Endothelial cell of umbilical vein (primary cell): ENCODE results near the gene ZNF628. TPM values are rescaled to one million over a fixed set of nuclear protein-coding genes. Genes with fewer than 3 reads are reported as not detected.

ENCODE experiments used
- BruUV-seq: library from RNA; stranded (reverse); fragments of 400-500 nt; replicated peaks from 2 replicates; lab custom pipeline; 2021; lab: Mats Ljungman, UMichigan
- CTCF ChIA-PET: fragments of 300-600, 350-600 bp; sonication (Branson Sonifier 250); formaldehyde crosslinking; loops from one replicate; lab custom pipeline; 2021; ENCODE audit warnings: antibody characterized with exemption, inconsistent platforms; lab: Charles Lee
- POLR2A ChIA-PET: fragments of 300-600, 350-600 bp; sonication (Branson Sonifier 250); formaldehyde crosslinking; loops from one replicate; lab custom pipeline; 2021; ENCODE audit warnings: antibody characterized with exemption, inconsistent platforms; lab: Charles Lee
- DNase-seq: peaks from one replicate; pipeline ENCODE4 v3.0.0-alpha.2; 2011; ENCODE audit warnings: low read depth, low spot score
- FAIRE-seq: peaks from 2 replicates; lab custom pipeline; 2011; peaks lifted over from hg19 to GRCh38; lab: Jason Lieb, UNC
- H2AFZ ChIP-seq: 2 replicates; pipeline ENCODE4 v1.6.0; 2012; ENCODE audit warnings: low read depth, low read length, control low read depth, inconsistent platforms
- H3K27ac ChIP-seq: 2 replicates; pipeline ENCODE4 v1.5.1; 2011; ENCODE audit warnings: low read depth, mild to moderate bottlenecking, control low read depth, low read length, moderate library complexity; ENCODE audit not compliant: insufficient read depth
- H3K27me3 ChIP-seq, 2 experiments: 2 replicates each; pipeline versions ENCODE4 v1.6.0 to v1.6.1; 2011; ENCODE audit warnings: low read length in 2 of 2, mixed read lengths in 1 of 2; ENCODE audit not compliant: control insufficient read depth in 2 of 2, insufficient read depth in 2 of 2
- H3K36me3 ChIP-seq, 2 experiments: 2 replicates in 1 of 2; 3 replicates in 1 of 2; pipeline ENCODE4 v1.5.1; 2011; ENCODE audit warnings: low read length in 2 of 2, mild to moderate bottlenecking in 1 of 2, moderate library complexity in 1 of 2; ENCODE audit not compliant: control insufficient read depth in 2 of 2, insufficient read depth in 2 of 2; ENCODE audit errors: extremely low read depth in 1 of 2
- H3K4me1 ChIP-seq: 3 replicates; pipeline ENCODE4 v1.5.1; 2011; ENCODE audit warnings: mild to moderate bottlenecking, low read length; ENCODE audit not compliant: control insufficient read depth, insufficient read depth; ENCODE audit errors: extremely low read depth
- H3K4me2 ChIP-seq: 2 replicates; pipeline ENCODE4 v1.6.1; 2011; ENCODE audit warnings: low read length, control low read depth, mixed read lengths; ENCODE audit not compliant: insufficient read depth
- H3K4me3 ChIP-seq, 3 experiments: fragments of 200-600 bp in 1 of 3; sonication (generic), shearing (Covaris generic) in 1 of 3; replicated peaks in 1 of 3; 2 replicates each; pipeline ENCODE4 v1.5.1; 2011 to 2016; ENCODE audit warnings: control low read depth in 3 of 3, low read length in 3 of 3, mild to moderate bottlenecking in 2 of 3, inconsistent platforms in 1 of 3, low read depth in 1 of 3, moderate library complexity in 1 of 3; ENCODE audit not compliant: insufficient read depth in 1 of 3
- H3K79me2 ChIP-seq: 2 replicates; pipeline ENCODE4 v1.6.0; 2012; ENCODE audit warnings: low read length, inconsistent platforms; ENCODE audit not compliant: control insufficient read depth, insufficient read depth
- H3K9ac ChIP-seq: replicated peaks from 2 replicates; pipeline ENCODE3; 2011; ENCODE audit warnings: low read length, control low read depth; ENCODE audit not compliant: insufficient read depth; ENCODE audit errors: extremely low read depth
- H3K9me1 ChIP-seq: replicated peaks from 3 replicates; pipeline ENCODE4 v1.6.0; 2011; ENCODE audit warnings: mild to moderate bottlenecking, low read length; ENCODE audit not compliant: control insufficient read depth, insufficient read depth; ENCODE audit errors: extremely low read depth
- H3K9me3 ChIP-seq: replicated peaks from 2 replicates; pipeline ENCODE4 v1.5.1; 2012; ENCODE audit warnings: low read length, inconsistent platforms; ENCODE audit not compliant: control insufficient read depth, insufficient read depth
- H4K20me1 ChIP-seq: replicated peaks from 2 replicates; pipeline ENCODE3; 2011; ENCODE audit warnings: mild to moderate bottlenecking, low read length; ENCODE audit not compliant: control insufficient read depth, insufficient read depth; ENCODE audit errors: extremely low read depth
- EZH2 ChIP-seq: IDR thresholded peaks from 2 replicates; pipeline ENCODE4 v1.6.1; 2012; ENCODE audit warnings: borderline replicate concordance, low read depth, mild to moderate bottlenecking, moderate library complexity, low read length, inconsistent platforms; ENCODE audit not compliant: severe bottlenecking
- FOS ChIP-seq: IDR thresholded peaks from 2 replicates; pipeline ENCODE4 v1.6.1; 2011; ENCODE audit warnings: mild to moderate bottlenecking, low read length, moderate library complexity, borderline replicate concordance; ENCODE audit not compliant: insufficient read depth
- JUN ChIP-seq: IDR thresholded peaks from 2 replicates; pipeline ENCODE4 v1.6.1; 2011; ENCODE audit warnings: borderline replicate concordance, low read depth; ENCODE audit not compliant: insufficient read length, insufficient read depth
- MYC ChIP-seq: IDR thresholded peaks from one replicate; pipeline ENCODE4 v1.6.1; 2011; ENCODE audit warnings: mild to moderate bottlenecking, low read depth, low read length
- POLR2A ChIP-seq: IDR thresholded peaks from 2 replicates; pipeline ENCODE4 v1.6.1; 2012; ENCODE audit warnings: low read depth, mild to moderate bottlenecking, control low read depth, low read length
- POLR2AphosphoS5 ChIP-seq: IDR thresholded peaks from 2 replicates; pipeline ENCODE4 v1.6.1; 2012; ENCODE audit warnings: low read depth, mild to moderate bottlenecking, control low read depth, low read length, moderate library complexity; ENCODE audit not compliant: insufficient read depth
- dilution Hi-C: fragments of 300-500 bp; cut with MboI; formaldehyde crosslinking; loops from one replicate; pipeline ENCODE4 v1.15.0; 2019; ENCODE audit warnings: low sequenced_read_pairs; ENCODE audit not compliant: extremely low pct_ligation_motif_present
- intact Hi-C: fragments of 100-400 bp; cut with micrococcal nuclease; formaldehyde crosslinking; loops from one replicate; pipeline ENCODE4 v1.10.0; 2022
- polyA plus RNA-seq, 4 experiments: library from polyadenylated mRNA; depleted of rRNA in 3 of 4; stranded (reverse) in 3 of 4; unstranded in 1 of 4; fragments of >200 nt; gene quantifications; 2 replicates each; pipeline versions ENCODE4 v1.2.1 to v1.2.3, GENCODE V29; 2011 to 2012; ENCODE audit warnings: missing spikeins in 1 of 4
- total RNA-seq: library from RNA; stranded (reverse); gene quantifications from 2 replicates; pipeline ENCODE4 v1.2.3, GENCODE V29; 2021
- TF ChIP-seq, protein P1 (sequence below), 2 donors: IDR thresholded peaks; 1 replicate in 1 of 2; 2 replicates in 1 of 2; pipeline ENCODE4 v1.5.1; 2011; ENCODE audit warnings: low read length in 2 of 2, mild to moderate bottlenecking in 2 of 2, moderate library complexity in 2 of 2, control low read depth in 1 of 2, inconsistent platforms in 1 of 2, low read depth in 1 of 2; ENCODE audit not compliant: insufficient read depth in 1 of 2; ENCODE audit errors: extremely low read depth in 1 of 2
- TF ChIP-seq, protein P2 (sequence below): IDR thresholded peaks from 2 replicates; pipeline ENCODE4 v1.6.1; 2011; ENCODE audit not compliant: insufficient read depth, insufficient read length

Gene ZNF628
- total and polyA plus RNA-seq, 2 donors (not counting 3 experiments of a cell fraction or from before 2014, with no cell fraction given): 2.0 to 10.4 TPM

DNA sequence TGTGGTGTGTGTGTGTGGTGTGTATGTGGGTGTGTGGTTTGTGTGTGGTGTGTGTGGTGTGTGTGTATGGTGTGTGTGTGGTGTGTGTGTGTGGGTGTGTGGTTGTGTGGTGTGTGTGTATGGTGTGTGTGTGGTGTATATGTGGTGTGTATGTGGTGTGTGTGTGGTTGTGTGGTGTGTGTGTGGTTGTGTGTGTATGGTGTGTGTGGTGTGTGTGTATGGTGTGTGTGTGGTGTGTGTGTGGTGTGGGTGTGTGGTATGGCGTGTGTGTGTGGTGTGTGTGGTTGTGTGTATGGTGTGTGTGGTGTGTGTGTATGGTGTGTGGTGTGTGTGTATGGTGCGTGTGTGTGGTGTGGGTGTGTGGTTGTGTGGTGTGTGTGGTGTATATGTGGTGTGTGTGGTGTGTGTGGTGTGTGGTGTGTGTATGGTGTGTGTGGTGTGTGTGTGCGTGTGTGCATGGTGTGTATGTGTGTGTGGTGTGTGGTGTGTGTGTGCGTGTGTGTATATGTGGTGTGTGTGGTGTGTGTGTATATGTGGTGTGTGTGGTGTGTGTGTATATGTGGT is 42.0 kb upstream of the ZNF628 start:
- ChIA-PET POLR2A (no interaction called here), CTCF (no interaction called here)
- no peaks in the 10 kb centered on the region for H3K36me3 ChIP-seq
- intact Hi-C loops: no loop called here
- peaks cover 4 to 7% of the 10 kb centered on the region in 2 experiments for H3K27me3 ChIP-seq
- H3K4me1 ChIP-seq: no peaks in the 10 kb centered on the region
- no peak for FAIRE-seq
- no peaks in the 10 kb centered on the region for H3K9me1 ChIP-seq
- no peak overlapping the region for H3K9ac ChIP-seq
- H3K4me3 ChIP-seq: no peak overlapping the region
- H3K27ac ChIP-seq: no peak overlapping the region
- TF ChIP-seq, protein P1, sequence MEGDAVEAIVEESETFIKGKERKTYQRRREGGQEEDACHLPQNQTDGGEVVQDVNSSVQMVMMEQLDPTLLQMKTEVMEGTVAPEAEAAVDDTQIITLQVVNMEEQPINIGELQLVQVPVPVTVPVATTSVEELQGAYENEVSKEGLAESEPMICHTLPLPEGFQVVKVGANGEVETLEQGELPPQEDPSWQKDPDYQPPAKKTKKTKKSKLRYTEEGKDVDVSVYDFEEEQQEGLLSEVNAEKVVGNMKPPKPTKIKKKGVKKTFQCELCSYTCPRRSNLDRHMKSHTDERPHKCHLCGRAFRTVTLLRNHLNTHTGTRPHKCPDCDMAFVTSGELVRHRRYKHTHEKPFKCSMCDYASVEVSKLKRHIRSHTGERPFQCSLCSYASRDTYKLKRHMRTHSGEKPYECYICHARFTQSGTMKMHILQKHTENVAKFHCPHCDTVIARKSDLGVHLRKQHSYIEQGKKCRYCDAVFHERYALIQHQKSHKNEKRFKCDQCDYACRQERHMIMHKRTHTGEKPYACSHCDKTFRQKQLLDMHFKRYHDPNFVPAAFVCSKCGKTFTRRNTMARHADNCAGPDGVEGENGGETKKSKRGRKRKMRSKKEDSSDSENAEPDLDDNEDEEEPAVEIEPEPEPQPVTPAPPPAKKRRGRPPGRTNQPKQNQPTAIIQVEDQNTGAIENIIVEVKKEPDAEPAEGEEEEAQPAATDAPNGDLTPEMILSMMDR (IDR thresholded peaks at IDR 0.05; ENCODE audit: extremely low read depth in 1 of 2, insufficient read depth in 1 of 2, low read depth in 1 of 2, low read length in 2 of 2): no peak
- no peak for TF ChIP-seq JUN
- no peak for TF ChIP-seq EZH2
- TF ChIP-seq, protein P2, sequence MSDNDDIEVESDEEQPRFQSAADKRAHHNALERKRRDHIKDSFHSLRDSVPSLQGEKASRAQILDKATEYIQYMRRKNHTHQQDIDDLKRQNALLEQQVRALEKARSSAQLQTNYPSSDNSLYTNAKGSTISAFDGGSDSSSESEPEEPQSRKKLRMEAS: no peak
- TF ChIP-seq FOS: no peak
- no peak for TF ChIP-seq MYC
- TF ChIP-seq POLR2AphosphoS5: no peak
- no peak for TF ChIP-seq POLR2A
- DNase-seq: no peak
- no TSS peak for BruUV-seq
- H3K79me2 ChIP-seq: no peaks in the 10 kb centered on the region
- H3K4me2 ChIP-seq: no peak overlapping the region
- no peaks in the 10 kb centered on the region for H4K20me1 ChIP-seq
- H2AFZ ChIP-seq: no peak overlapping the region
- dilution Hi-C loops: no loop called here
- no peaks in the 10 kb centered on the region for H3K9me3 ChIP-seq
